HEK293 (cell line): Measurements from ENCODE around the gene BCL2.

ENCODE experiments used
- CTCF ChIA-PET: fragments of 350-600 bp; formaldehyde crosslinking; extraction: SDS; loops from one replicate; lab custom pipeline; 2021; ENCODE audit warnings: antibody characterized with exemption; lab: Yijun Ruan, JAX
- POLR2A ChIA-PET: fragments of 300-600 bp; formaldehyde crosslinking; extraction: SDS; loops from one replicate; lab custom pipeline; 2020; ENCODE audit warnings: antibody characterized with exemption, inconsistent platforms; lab: Yijun Ruan, JAX
- H3K27ac ChIP-seq: fragments of 200-500 bp; sonication (Bioruptor generic); 2 replicates; pipeline ENCODE4 v1.5.1; 2014; ENCODE audit warnings: low read depth, low read length, control low read depth, inconsistent platforms; ENCODE audit errors: extremely low read depth
- H3K36me3 ChIP-seq, 2 experiments: fragments of 200-500 bp in 1 of 2; sonication (Bioruptor generic) in 1 of 2; 1 replicate in 1 of 2; 2 replicates in 1 of 2; pipeline ENCODE4 v1.5.1; 2014 to 2017; ENCODE audit warnings: inconsistent platforms in 2 of 2, low read length in 2 of 2; ENCODE audit not compliant: control insufficient read depth in 2 of 2, insufficient read depth in 1 of 2
- H3K4me1 ChIP-seq: fragments of 200-500 bp; sonication (Bioruptor generic); 2 replicates; pipeline ENCODE4 v1.5.1; 2014; ENCODE audit warnings: mild to moderate bottlenecking, low read length, inconsistent platforms; ENCODE audit not compliant: control insufficient read depth, insufficient read depth
- H3K4me3 ChIP-seq: 2 replicates; pipeline ENCODE4 v1.5.1; 2011; ENCODE audit warnings: low read depth, mild to moderate bottlenecking, control low read depth, low read length, moderate library complexity
- H3K9me3 ChIP-seq: fragments of 200-500 bp; sonication (Bioruptor generic); 2 replicates; pipeline ENCODE4 v1.5.1; 2014; ENCODE audit warnings: low read depth, low read length, inconsistent platforms; ENCODE audit not compliant: control insufficient read depth, insufficient read depth
- GFI1B ChIP-seq: fragments of 450-650 bp; formaldehyde crosslinking; IDR thresholded peaks from 2 replicates; pipeline ENCODE4 v1.5.1; 2016; ENCODE audit warnings: missing biosample characterization, missing genetic modification characterization
- HOXD13 ChIP-seq: sonication (generic); formaldehyde crosslinking; IDR thresholded peaks from 2 replicates; pipeline ENCODE4 v1.8.0; 2022; ENCODE audit warnings: missing genetic modification reagents, borderline replicate concordance
- KLF10 ChIP-seq: fragments of 450-650 bp; IDR thresholded peaks from 2 replicates; pipeline ENCODE4 v1.5.1; 2018; ENCODE audit warnings: missing biosample characterization, mild to moderate bottlenecking, missing genetic modification characterization
- KLF7 ChIP-seq: fragments of 450-650 bp; formaldehyde crosslinking; IDR thresholded peaks from 2 replicates; pipeline ENCODE4 v1.5.1; 2016; ENCODE audit warnings: missing biosample characterization, missing genetic modification characterization, borderline replicate concordance
- SP3 ChIP-seq: fragments of 450-650 bp; formaldehyde crosslinking; IDR thresholded peaks from 2 replicates; pipeline ENCODE4 v1.5.1; 2016; ENCODE audit warnings: missing biosample characterization, missing genetic modification characterization
- WT1 ChIP-seq: fragments of 450-650 bp; formaldehyde crosslinking; IDR thresholded peaks from 2 replicates; pipeline ENCODE4 v1.5.1; 2016; ENCODE audit warnings: missing biosample characterization, missing genetic modification characterization
- ZNF114 ChIP-seq: fragments of 450-650 bp; formaldehyde crosslinking; IDR thresholded peaks from 2 replicates; pipeline ENCODE4 v1.5.0; 2017; ENCODE audit warnings: missing biosample characterization, missing genetic modification characterization
- ZNF140 ChIP-seq: fragments of 450-650 bp; formaldehyde crosslinking; IDR thresholded peaks from 2 replicates; pipeline ENCODE4 v1.5.1; 2016; ENCODE audit warnings: missing biosample characterization, missing genetic modification characterization
- ZNF16 ChIP-seq: fragments of 450-650 bp; formaldehyde crosslinking; IDR thresholded peaks from 2 replicates; pipeline ENCODE4 v1.5.1; 2016; ENCODE audit warnings: low read depth, missing biosample characterization, missing genetic modification characterization
- ZNF19 ChIP-seq: fragments of 450-650 bp; formaldehyde crosslinking; IDR thresholded peaks from 2 replicates; pipeline ENCODE4; 2016; ENCODE audit warnings: missing biosample characterization, missing genetic modification characterization, low read depth
- ZNF23 ChIP-seq: fragments of 450-650 bp; formaldehyde crosslinking; IDR thresholded peaks from 2 replicates; pipeline ENCODE4 v1.5.1; 2016; ENCODE audit warnings: missing biosample characterization, missing genetic modification characterization, borderline replicate concordance
- ZNF404 ChIP-seq: fragments of 450-650 bp; formaldehyde crosslinking; IDR thresholded peaks from 2 replicates; pipeline ENCODE4 v1.5.1; 2017; ENCODE audit warnings: missing biosample characterization, missing genetic modification characterization
- ZNF423 ChIP-seq: fragments of 450-650 bp; formaldehyde crosslinking; IDR thresholded peaks from 2 replicates; pipeline ENCODE4 v1.5.1; 2016; ENCODE audit warnings: missing biosample characterization, missing genetic modification characterization
- ZNF530 ChIP-seq: fragments of 450-650 bp; formaldehyde crosslinking; IDR thresholded peaks from 2 replicates; pipeline ENCODE4 v1.5.1; 2016; ENCODE audit warnings: low read depth, missing biosample characterization, missing genetic modification characterization
- ZNF548 ChIP-seq: fragments of 450-650 bp; formaldehyde crosslinking; IDR thresholded peaks from 2 replicates; pipeline ENCODE4 v1.5.1; 2016; ENCODE audit warnings: missing biosample characterization, missing genetic modification characterization
- ZNF555 ChIP-seq: fragments of 450-650 bp; formaldehyde crosslinking; conservative IDR thresholded peaks from 2 replicates; pipeline ENCODE4 v1.5.1; 2017; ENCODE audit warnings: missing biosample characterization, mild to moderate bottlenecking, missing genetic modification characterization, inconsistent platforms
- ZNF560 ChIP-seq: fragments of 450-650 bp; formaldehyde crosslinking; IDR thresholded peaks from 2 replicates; pipeline ENCODE4 v1.5.1; 2017; ENCODE audit warnings: missing biosample characterization, missing genetic modification characterization, borderline replicate concordance
- ZNF610 ChIP-seq: fragments of 450-650 bp; formaldehyde crosslinking; IDR thresholded peaks from 2 replicates; pipeline ENCODE4 v1.5.1; 2016; ENCODE audit warnings: missing biosample characterization, missing genetic modification characterization, borderline replicate concordance
- ZNF626 ChIP-seq: fragments of 450-650 bp; sonication (Bioruptor Pico); formaldehyde crosslinking; IDR thresholded peaks from 2 replicates; pipeline ENCODE4 v1.5.1; 2018; ENCODE audit warnings: missing biosample characterization, missing genetic modification characterization, inconsistent platforms
- TF ChIP-seq, protein P1 (sequence below): fragments of 450-650 bp; formaldehyde crosslinking; IDR thresholded peaks from 2 replicates; pipeline ENCODE4 v1.5.1; 2016; ENCODE audit warnings: missing biosample characterization, missing genetic modification characterization
- TF ChIP-seq, protein P2 (sequence below): fragments of 450-650 bp; formaldehyde crosslinking; IDR thresholded peaks from 2 replicates; pipeline ENCODE4 v1.5.1; 2016; ENCODE audit warnings: missing biosample characterization, missing genetic modification characterization, borderline replicate concordance
- TF ChIP-seq, protein P3 (sequence below): fragments of 450-650 bp; formaldehyde crosslinking; IDR thresholded peaks from 2 replicates; pipeline ENCODE4 v1.5.1; 2017; ENCODE audit warnings: missing biosample characterization, missing genetic modification characterization
- TF ChIP-seq, protein P4 (sequence below): fragments of 450-650 bp; formaldehyde crosslinking; IDR thresholded peaks from 2 replicates; pipeline ENCODE4 v1.5.1; 2016; ENCODE audit warnings: missing biosample characterization, missing genetic modification characterization, borderline replicate concordance

Gene BCL2

DNA sequence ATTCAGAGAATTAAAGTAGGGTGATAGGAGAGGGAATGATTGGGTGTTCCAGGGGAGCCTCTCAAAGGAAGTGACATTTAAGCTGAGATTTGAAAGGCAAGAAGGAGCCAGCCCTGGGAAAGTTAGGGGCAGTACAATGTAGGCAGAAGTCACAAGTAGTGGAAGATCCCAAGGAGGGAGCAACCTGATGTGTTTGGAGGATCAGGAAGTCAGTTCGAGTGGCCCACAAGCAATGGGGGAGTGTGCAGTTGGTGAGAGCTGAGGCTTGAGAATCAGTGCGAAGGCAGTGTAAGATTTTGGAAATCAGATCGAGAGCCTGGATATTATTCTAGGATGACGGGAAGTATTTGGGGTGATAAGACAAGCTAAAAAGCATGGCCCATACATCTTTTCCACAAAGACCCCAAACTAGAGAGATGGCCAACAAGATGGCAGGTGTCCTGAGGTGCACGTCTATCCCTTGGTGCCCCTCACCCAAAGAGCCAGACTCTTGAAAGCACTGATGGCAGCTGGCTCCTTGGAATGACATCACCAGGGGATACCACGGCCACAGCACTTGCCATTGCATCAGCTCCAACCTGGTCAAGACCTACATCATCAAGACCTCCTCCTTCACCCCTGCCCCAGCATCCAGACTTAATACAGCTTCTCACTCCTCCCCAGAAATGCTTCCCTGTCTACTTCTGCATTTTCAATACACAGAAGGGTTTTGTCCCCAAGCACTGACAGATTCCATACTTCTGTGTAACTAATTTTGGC lies 127.3 kb downstream of the BCL2 start (continued):
- TF ChIP-seq, protein P1, sequence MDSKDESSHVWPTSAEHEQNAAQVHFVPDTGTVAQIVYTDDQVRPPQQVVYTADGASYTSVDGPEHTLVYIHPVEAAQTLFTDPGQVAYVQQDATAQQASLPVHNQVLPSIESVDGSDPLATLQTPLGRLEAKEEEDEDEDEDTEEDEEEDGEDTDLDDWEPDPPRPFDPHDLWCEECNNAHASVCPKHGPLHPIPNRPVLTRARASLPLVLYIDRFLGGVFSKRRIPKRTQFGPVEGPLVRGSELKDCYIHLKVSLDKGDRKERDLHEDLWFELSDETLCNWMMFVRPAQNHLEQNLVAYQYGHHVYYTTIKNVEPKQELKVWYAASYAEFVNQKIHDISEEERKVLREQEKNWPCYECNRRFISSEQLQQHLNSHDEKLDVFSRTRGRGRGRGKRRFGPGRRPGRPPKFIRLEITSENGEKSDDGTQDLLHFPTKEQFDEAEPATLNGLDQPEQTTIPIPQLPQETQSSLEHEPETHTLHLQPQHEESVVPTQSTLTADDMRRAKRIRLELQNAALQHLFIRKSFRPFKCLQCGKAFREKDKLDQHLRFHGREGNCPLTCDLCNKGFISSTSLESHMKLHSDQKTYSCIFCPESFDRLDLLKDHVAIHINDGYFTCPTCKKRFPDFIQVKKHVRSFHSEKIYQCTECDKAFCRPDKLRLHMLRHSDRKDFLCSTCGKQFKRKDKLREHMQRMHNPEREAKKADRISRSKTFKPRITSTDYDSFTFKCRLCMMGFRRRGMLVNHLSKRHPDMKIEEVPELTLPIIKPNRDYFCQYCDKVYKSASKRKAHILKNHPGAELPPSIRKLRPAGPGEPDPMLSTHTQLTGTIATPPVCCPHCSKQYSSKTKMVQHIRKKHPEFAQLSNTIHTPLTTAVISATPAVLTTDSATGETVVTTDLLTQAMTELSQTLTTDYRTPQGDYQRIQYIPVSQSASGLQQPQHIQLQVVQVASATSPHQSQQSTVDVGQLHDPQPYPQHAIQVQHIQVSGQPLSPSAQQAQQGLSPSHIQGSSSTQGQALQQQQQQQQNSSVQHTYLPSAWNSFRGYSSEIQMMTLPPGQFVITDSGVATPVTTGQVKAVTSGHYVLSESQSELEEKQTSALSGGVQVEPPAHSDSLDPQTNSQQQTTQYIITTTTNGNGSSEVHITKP (tag by site-specific recombination), result peak; percentile 29; the same call in 1 of the 2 replicates
- TF ChIP-seq ZNF560 (tag by site-specific recombination), result no peak
- no peak for TF ChIP-seq ZNF423 (tag by site-specific recombination)
- no peak for TF ChIP-seq ZNF114
- no peak for TF ChIP-seq ZNF610 (tag by site-specific recombination)
- no peak for TF ChIP-seq ZNF555 (tag by site-specific recombination)
- peak; percentile 27; the same call in 1 of the 2 replicates for TF ChIP-seq SP3 (tag by site-specific recombination)
- no peak for TF ChIP-seq ZNF530
- TF ChIP-seq, protein P2, sequence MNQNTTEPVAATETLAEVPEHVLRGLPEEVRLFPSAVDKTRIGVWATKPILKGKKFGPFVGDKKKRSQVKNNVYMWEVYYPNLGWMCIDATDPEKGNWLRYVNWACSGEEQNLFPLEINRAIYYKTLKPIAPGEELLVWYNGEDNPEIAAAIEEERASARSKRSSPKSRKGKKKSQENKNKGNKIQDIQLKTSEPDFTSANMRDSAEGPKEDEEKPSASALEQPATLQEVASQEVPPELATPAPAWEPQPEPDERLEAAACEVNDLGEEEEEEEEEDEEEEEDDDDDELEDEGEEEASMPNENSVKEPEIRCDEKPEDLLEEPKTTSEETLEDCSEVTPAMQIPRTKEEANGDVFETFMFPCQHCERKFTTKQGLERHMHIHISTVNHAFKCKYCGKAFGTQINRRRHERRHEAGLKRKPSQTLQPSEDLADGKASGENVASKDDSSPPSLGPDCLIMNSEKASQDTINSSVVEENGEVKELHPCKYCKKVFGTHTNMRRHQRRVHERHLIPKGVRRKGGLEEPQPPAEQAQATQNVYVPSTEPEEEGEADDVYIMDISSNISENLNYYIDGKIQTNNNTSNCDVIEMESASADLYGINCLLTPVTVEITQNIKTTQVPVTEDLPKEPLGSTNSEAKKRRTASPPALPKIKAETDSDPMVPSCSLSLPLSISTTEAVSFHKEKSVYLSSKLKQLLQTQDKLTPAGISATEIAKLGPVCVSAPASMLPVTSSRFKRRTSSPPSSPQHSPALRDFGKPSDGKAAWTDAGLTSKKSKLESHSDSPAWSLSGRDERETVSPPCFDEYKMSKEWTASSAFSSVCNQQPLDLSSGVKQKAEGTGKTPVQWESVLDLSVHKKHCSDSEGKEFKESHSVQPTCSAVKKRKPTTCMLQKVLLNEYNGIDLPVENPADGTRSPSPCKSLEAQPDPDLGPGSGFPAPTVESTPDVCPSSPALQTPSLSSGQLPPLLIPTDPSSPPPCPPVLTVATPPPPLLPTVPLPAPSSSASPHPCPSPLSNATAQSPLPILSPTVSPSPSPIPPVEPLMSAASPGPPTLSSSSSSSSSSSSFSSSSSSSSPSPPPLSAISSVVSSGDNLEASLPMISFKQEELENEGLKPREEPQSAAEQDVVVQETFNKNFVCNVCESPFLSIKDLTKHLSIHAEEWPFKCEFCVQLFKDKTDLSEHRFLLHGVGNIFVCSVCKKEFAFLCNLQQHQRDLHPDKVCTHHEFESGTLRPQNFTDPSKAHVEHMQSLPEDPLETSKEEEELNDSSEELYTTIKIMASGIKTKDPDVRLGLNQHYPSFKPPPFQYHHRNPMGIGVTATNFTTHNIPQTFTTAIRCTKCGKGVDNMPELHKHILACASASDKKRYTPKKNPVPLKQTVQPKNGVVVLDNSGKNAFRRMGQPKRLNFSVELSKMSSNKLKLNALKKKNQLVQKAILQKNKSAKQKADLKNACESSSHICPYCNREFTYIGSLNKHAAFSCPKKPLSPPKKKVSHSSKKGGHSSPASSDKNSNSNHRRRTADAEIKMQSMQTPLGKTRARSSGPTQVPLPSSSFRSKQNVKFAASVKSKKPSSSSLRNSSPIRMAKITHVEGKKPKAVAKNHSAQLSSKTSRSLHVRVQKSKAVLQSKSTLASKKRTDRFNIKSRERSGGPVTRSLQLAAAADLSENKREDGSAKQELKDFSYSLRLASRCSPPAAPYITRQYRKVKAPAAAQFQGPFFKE, result no peak
- TF ChIP-seq ZNF626 (tag by site-specific recombination), result no peak
- TF ChIP-seq GFI1B (tag by site-specific recombination), result peak; percentile 78; the same call in 1 of the 2 replicates
- TF ChIP-seq KLF10, result no peak
- no peak for TF ChIP-seq ZNF19
- no peak for TF ChIP-seq ZNF404 (tag by site-specific recombination)

DNA sequence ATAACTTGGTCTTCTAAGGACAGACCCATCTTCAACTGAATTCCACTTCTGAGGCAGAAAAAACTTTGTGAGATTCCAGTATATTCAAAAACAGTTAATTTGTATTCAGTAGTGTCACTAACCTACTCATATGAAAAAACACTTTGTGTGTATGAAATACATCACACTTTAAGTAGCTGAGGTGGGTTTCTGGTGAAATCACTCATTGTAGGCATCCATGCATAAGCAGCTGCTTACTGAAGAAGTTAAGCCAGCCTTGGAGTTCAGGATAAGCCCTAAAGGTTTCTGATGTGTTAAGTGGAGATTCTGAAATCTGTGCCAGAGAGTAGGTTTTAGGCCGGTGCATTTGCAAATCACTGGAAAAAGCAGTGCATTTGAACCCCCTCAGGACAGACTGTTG lies 128.2 kb downstream of the BCL2 start:
- Histone ChIP-seq H3K27ac (no peak overlapping the region), H3K4me3 (no peak overlapping the region), H3K4me1 (peaks cover 47% of the 10 kb centered on the region), H3K9me3 (no peaks in the 10 kb centered on the region), H3K36me3 (no peaks in the 10 kb centered on the region)
- TF ChIP-seq, protein P3, sequence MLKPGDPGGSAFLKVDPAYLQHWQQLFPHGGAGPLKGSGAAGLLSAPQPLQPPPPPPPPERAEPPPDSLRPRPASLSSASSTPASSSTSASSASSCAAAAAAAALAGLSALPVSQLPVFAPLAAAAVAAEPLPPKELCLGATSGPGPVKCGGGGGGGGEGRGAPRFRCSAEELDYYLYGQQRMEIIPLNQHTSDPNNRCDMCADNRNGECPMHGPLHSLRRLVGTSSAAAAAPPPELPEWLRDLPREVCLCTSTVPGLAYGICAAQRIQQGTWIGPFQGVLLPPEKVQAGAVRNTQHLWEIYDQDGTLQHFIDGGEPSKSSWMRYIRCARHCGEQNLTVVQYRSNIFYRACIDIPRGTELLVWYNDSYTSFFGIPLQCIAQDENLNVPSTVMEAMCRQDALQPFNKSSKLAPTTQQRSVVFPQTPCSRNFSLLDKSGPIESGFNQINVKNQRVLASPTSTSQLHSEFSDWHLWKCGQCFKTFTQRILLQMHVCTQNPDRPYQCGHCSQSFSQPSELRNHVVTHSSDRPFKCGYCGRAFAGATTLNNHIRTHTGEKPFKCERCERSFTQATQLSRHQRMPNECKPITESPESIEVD (tag by site-specific recombination), result no peak
- TF ChIP-seq, protein P4, sequence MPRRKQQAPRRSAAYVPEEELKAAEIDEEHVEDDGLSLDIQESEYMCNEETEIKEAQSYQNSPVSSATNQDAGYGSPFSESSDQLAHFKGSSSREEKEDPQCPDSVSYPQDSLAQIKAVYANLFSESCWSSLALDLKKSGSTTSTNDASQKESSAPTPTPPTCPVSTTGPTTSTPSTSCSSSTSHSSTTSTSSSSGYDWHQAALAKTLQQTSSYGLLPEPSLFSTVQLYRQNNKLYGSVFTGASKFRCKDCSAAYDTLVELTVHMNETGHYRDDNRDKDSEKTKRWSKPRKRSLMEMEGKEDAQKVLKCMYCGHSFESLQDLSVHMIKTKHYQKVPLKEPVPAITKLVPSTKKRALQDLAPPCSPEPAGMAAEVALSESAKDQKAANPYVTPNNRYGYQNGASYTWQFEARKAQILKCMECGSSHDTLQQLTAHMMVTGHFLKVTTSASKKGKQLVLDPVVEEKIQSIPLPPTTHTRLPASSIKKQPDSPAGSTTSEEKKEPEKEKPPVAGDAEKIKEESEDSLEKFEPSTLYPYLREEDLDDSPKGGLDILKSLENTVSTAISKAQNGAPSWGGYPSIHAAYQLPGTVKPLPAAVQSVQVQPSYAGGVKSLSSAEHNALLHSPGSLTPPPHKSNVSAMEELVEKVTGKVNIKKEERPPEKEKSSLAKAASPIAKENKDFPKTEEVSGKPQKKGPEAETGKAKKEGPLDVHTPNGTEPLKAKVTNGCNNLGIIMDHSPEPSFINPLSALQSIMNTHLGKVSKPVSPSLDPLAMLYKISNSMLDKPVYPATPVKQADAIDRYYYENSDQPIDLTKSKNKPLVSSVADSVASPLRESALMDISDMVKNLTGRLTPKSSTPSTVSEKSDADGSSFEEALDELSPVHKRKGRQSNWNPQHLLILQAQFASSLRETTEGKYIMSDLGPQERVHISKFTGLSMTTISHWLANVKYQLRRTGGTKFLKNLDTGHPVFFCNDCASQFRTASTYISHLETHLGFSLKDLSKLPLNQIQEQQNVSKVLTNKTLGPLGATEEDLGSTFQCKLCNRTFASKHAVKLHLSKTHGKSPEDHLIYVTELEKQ (tag by site-specific recombination), result no peak
- TF ChIP-seq ZNF23 (tag by site-specific recombination), result no peak
- TF ChIP-seq HOXD13 (CRISPR knock-in tag), result no peak
- no peak for TF ChIP-seq WT1
- no peak for TF ChIP-seq KLF7 (tag by site-specific recombination)
- no peak for TF ChIP-seq ZNF548 (tag by site-specific recombination)
- no peak for TF ChIP-seq ZNF626 (tag by site-specific recombination)
- TF ChIP-seq ZNF16, result no peak
- no peak for TF ChIP-seq ZNF140
- ChIA-PET POLR2A (no interaction called here), CTCF (no interaction called here)
